ENCODE measurements around the gene ADH4.

The ADH4 gene

DNA sequence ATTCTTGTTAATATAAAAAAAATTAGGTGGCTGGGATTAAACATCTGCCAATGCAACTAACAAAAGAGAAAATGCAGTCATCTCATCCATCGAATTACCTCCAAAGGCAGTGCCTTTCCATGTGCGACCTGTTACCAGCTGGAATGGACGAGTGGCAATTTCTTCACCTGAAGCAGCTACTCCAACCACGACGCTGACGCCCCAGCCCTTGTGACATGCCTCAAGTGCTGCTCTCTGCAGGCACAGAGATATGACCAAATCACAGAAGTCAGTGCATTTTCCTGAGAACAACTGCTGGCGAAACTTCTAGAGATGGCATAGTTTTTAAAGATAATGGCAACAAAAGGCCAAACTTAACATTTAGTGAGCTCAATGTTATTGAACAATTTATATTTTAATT, 69.3 kb downstream of the ADH4 start:
- peaks cover 0 to 5% (median 0%) of the 10 kb centered on the region in 5 donors for H3K4me1 ChIP-seq (ENCODE audit: control insufficient read depth in 5 of 5, insufficient read depth in 5 of 5, low read length in 5 of 5)
- H3K27ac ChIP-seq (ENCODE audit: low read depth, low read length) = no peak overlapping the region
- H3K9me3 ChIP-seq (ENCODE audit: control insufficient read depth in 5 of 5, low read length in 5 of 5) = no peaks in the 10 kb centered on the region
- H3K9ac ChIP-seq (ENCODE audit: low read length in 5 of 5) = no peak overlapping the region
- H3K27me3 ChIP-seq (ENCODE audit: control insufficient read depth in 5 of 5, insufficient read depth in 4 of 5, low read length in 5 of 5) = no peaks in the 10 kb centered on the region
- no peak overlapping the region for H3K4me3 ChIP-seq (ENCODE audit: low read depth in 1 of 5, low read length in 5 of 5)
- H3K36me3 ChIP-seq (ENCODE audit: control insufficient read depth in 5 of 5, insufficient read depth in 5 of 5, low read length in 5 of 5) = peaks cover 66 to 92% (median 75%) of the 10 kb centered on the region in 5 donors

All from subcutaneous abdominal adipose tissue (tissue), 5 donors.